Esophagus (tissue), 2 donors: ENCODE data around the gene PRTFDC1. TPM values are rescaled to one million over a fixed set of nuclear protein-coding genes. Genes with fewer than 3 reads are reported as not detected.

Experiments used
- H3K27ac ChIP-seq, 2 donors: one replicate each; pipeline ENCODE4 v1.5.1; 2013; ENCODE audit warnings: low read depth in 2 of 2, mild to moderate bottlenecking in 2 of 2, inconsistent platforms in 1 of 2, low read length in 1 of 2, moderate library complexity in 1 of 2
- H3K27me3 ChIP-seq, 2 donors: one replicate each; pipeline ENCODE4 v1.6.1; 2013; ENCODE audit warnings: low read length in 2 of 2, control low read depth in 1 of 2, mild to moderate bottlenecking in 1 of 2; ENCODE audit not compliant: insufficient read depth in 2 of 2, control insufficient read depth in 1 of 2
- H3K36me3 ChIP-seq, 2 donors: one replicate each; pipeline ENCODE4 v1.6.1; 2013; ENCODE audit warnings: low read length in 1 of 2; ENCODE audit not compliant: control insufficient read depth in 2 of 2, insufficient read depth in 2 of 2
- H3K4me1 ChIP-seq, 2 donors: one replicate each; pipeline ENCODE4 v1.6.1; 2013; ENCODE audit warnings: low read length in 1 of 2; ENCODE audit not compliant: control insufficient read depth in 2 of 2, insufficient read depth in 2 of 2
- H3K4me3 ChIP-seq, 2 donors: one replicate each; pipeline ENCODE4 v1.5.1; 2013; ENCODE audit warnings: low read length in 2 of 2, mild to moderate bottlenecking in 2 of 2, low read depth in 1 of 2, moderate library complexity in 1 of 2
- H3K9me3 ChIP-seq, 2 donors: one replicate each; pipeline ENCODE4 v1.6.1; 2013; ENCODE audit warnings: mild to moderate bottlenecking in 2 of 2, low read depth in 1 of 2, low read length in 1 of 2, moderate library complexity in 1 of 2; ENCODE audit not compliant: control insufficient read depth in 2 of 2, insufficient read depth in 1 of 2
- WGBS, 2 donors: extraction: QIAGEN DNeasy Blood & Tissue Kit; methylation state at CpG; one replicate each; pipeline ENCODE4 v1.1.7; 2013; 5-methylcytosine and 5-hydroxymethylcytosine counted together
- polyA plus RNA-seq, 2 donors: library from polyadenylated mRNA; stranded (reverse); fragments of 200-250 nt; gene quantifications; one replicate each; pipeline ENCODE4 v1.2.3, GENCODE V29; 2013
- donor health status: healthy with polysubstance abuse.
- donor health status: Bipolar disorder and iron deficiency.

PRTFDC1 gene
- polyA plus RNA-seq, 2 donors = 0.98 to 1.0 TPM

- Histone ChIP-seq H3K36me3 (no peaks in the 10 kb centered on the region), H3K27ac (no peak overlapping the region), H3K27me3 (no peaks in the 10 kb centered on the region), H3K9me3 (no peaks in the 10 kb centered on the region), H3K4me3 (no peak overlapping the region), H3K4me1 (peaks cover 0 to 3% of the 10 kb centered on the region in 2 donors)
- WGBS, 2 donors = 89 to 92% methylated on average over 7 of the region's 7 CpGs
Measured at GRCh38 chr10:24885551-24886289, 66.7 kb downstream of the PRTFDC1 start.

- H3K4me3 ChIP-seq = no peak overlapping the region
- H3K4me1 ChIP-seq = peaks cover 0 to 3% of the 10 kb centered on the region in 2 donors
- H3K27ac ChIP-seq = no peak overlapping the region
- 75 to 94% methylated on average over 1 of the region's 1 CpG for WGBS, 2 donors
- H3K36me3 ChIP-seq = no peaks in the 10 kb centered on the region
- H3K9me3 ChIP-seq = no peaks in the 10 kb centered on the region
- no peaks in the 10 kb centered on the region for H3K27me3 ChIP-seq
Measured at GRCh38 chr10:24884793-24885192, 67.6 kb downstream of the PRTFDC1 start.

GRCh38 chr10:24884316-24884715 lies 68.1 kb downstream of the PRTFDC1 start:
- H3K36me3 ChIP-seq = no peaks in the 10 kb centered on the region
- 89 to 93% methylated on average over 2 of the region's 2 CpGs for WGBS, 2 donors
- H3K27me3 ChIP-seq = no peaks in the 10 kb centered on the region
- H3K27ac ChIP-seq = no peak overlapping the region
- peaks cover 0 to 3% of the 10 kb centered on the region in 2 donors for H3K4me1 ChIP-seq
- H3K9me3 ChIP-seq = no peaks in the 10 kb centered on the region
- no peak overlapping the region for H3K4me3 ChIP-seq

- Histone ChIP-seq H3K4me1 (peaks cover 0 to 3% of the 10 kb centered on the region in 2 donors), H3K9me3 (no peaks in the 10 kb centered on the region), H3K36me3 (no peaks in the 10 kb centered on the region), H3K27me3 (no peaks in the 10 kb centered on the region), H3K27ac (no peak overlapping the region), H3K4me3 (no peak overlapping the region)
- WGBS, 2 donors = 45 to 66% methylated on average over 2 of the region's 2 CpGs
Measured at GRCh38 chr10:24883176-24883575, 69.2 kb downstream of the PRTFDC1 start.

GRCh38 chr10:24882047-24882698 lies 70.2 kb downstream of the PRTFDC1 start:
- Histone ChIP-seq H3K27me3 (no peaks in the 10 kb centered on the region), H3K4me1 (peaks cover 0 to 3% of the 10 kb centered on the region in 2 donors), H3K27ac (no peak overlapping the region), H3K36me3 (no peaks in the 10 kb centered on the region), H3K4me3 (no peak overlapping the region), H3K9me3 (no peaks in the 10 kb centered on the region)
- 63 to 70% methylated on average over 10 to 11 of the region's 11 CpGs for WGBS, 2 donors

GRCh38 chr10:24879861-24880260 lies 72.5 kb downstream of the PRTFDC1 start:
- 84 to 95% methylated on average over 5 of the region's 5 CpGs for WGBS, 2 donors

GRCh38 chr10:24874133-24874532 lies 78.3 kb downstream of the PRTFDC1 start:
- H3K27me3 ChIP-seq = no peaks in the 10 kb centered on the region
- no peak overlapping the region for H3K27ac ChIP-seq

More at GRCh38 chr10:24879861-24880260, 72.5 kb downstream of the PRTFDC1 start:
- H3K36me3 ChIP-seq = no peaks in the 10 kb centered on the region
- H3K4me3 ChIP-seq = no peak overlapping the region
- H3K27me3 ChIP-seq = no peaks in the 10 kb centered on the region
- H3K4me1 ChIP-seq = no peaks in the 10 kb centered on the region
- no peaks in the 10 kb centered on the region for H3K9me3 ChIP-seq
- H3K27ac ChIP-seq = no peak overlapping the region

GRCh38 chr10:24873281-24873683 lies 79.1 kb downstream of the PRTFDC1 start:
- H3K27me3 ChIP-seq = no peaks in the 10 kb centered on the region
- H3K9me3 ChIP-seq = no peaks in the 10 kb centered on the region
- 34 to 41% methylated on average over 4 of the region's 4 CpGs for WGBS, 2 donors
- no peak overlapping the region for H3K4me3 ChIP-seq
- peak overlapping the region; percentile 32 to 63 for H3K27ac ChIP-seq
- no peaks in the 10 kb centered on the region for H3K36me3 ChIP-seq
- peaks cover 0 to 2% of the 10 kb centered on the region in 2 donors for H3K4me1 ChIP-seq

More at GRCh38 chr10:24874133-24874532, 78.3 kb downstream of the PRTFDC1 start:
- Histone ChIP-seq H3K36me3 (no peaks in the 10 kb centered on the region), H3K4me3 (no peak overlapping the region), H3K4me1 (peaks cover 0 to 2% of the 10 kb centered on the region in 2 donors), H3K9me3 (no peaks in the 10 kb centered on the region)

- no peak overlapping the region for H3K4me3 ChIP-seq
- H3K9me3 ChIP-seq = no peaks in the 10 kb centered on the region
- peak overlapping the region in 1 of 2 donors; percentile 14 for H3K27ac ChIP-seq
- 80 to 82% methylated on average over 3 of the region's 3 CpGs for WGBS, 2 donors
- peaks cover 0 to 2% of the 10 kb centered on the region in 2 donors for H3K4me1 ChIP-seq
- H3K27me3 ChIP-seq = no peaks in the 10 kb centered on the region
- no peaks in the 10 kb centered on the region for H3K36me3 ChIP-seq
Measured at GRCh38 chr10:24872790-24873182, 79.6 kb downstream of the PRTFDC1 start.
